ENCODE data around the gene CHTF8. TPM values are rescaled to one million over a fixed set of nuclear protein-coding genes. Genes with fewer than 3 reads are reported as not detected.

The CHTF8 gene
- total RNA-seq, 2 donors from 2014 or later, result 118 to 133 TPM

GRCh38 chr16:69105501-69106361 is 26.7 kb downstream of the CHTF8 start, which contains the start of gene HAS3:
HAS3 (plus strand) TSS chr16:69105653; CDS start chr16:69109396, 3,743 bp downstream.
- peaks cover 30 to 33% of the 10 kb centered on the region in 2 donors for H3K27me3 Mint-ChIP-seq
- no peak within 1 kb of the TSS for H3K27ac Mint-ChIP-seq
- H3K4me3 Mint-ChIP-seq, result peak within 1 kb of the TSS; percentile 76
- peak; percentile 55 to 77 for ATAC-seq
- H3K4me1 Mint-ChIP-seq (ENCODE audit: low read depth in 2 of 2), result peaks cover 6 to 16% of the 10 kb centered on the region in 2 donors
- H3K36me3 Mint-ChIP-seq, result no peaks in the 10 kb centered on the region
- no peaks in the 10 kb centered on the region for H3K9me3 Mint-ChIP-seq
- no peak for DNase-seq (ENCODE audit: low spot score)

GRCh38 chr16:69100071-69100691 is 32.2 kb downstream of the CHTF8 start:
- Mint-ChIP-seq H3K4me3 (no peak overlapping the region), H3K4me1 (ENCODE audit: low read depth in 2 of 2) (peaks cover under 1 to 4% of the 10 kb centered on the region in 2 donors), H3K27me3 (peaks cover 10 to 29% of the 10 kb centered on the region in 2 donors), H3K9me3 (no peaks in the 10 kb centered on the region), H3K27ac (no peak overlapping the region), H3K36me3 (no peaks in the 10 kb centered on the region)
- ATAC-seq (no peak), DNase-seq (ENCODE audit: low spot score) (no peak)

- Mint-ChIP-seq H3K4me1 (ENCODE audit: low read depth in 2 of 2) (no peaks in the 10 kb centered on the region), H3K9me3 (no peaks in the 10 kb centered on the region), H3K27ac (no peak overlapping the region), H3K36me3 (no peaks in the 10 kb centered on the region), H3K4me3 (no peak overlapping the region), H3K27me3 (no peaks in the 10 kb centered on the region)
- ATAC-seq, result no peak
- no peak for DNase-seq (ENCODE audit: low spot score)
Observed at GRCh38 chr16:69095193-69095592, 37.2 kb downstream of the CHTF8 start.

- DNase-seq (ENCODE audit: low spot score), result no peak
- no peaks in the 10 kb centered on the region for H3K9me3 Mint-ChIP-seq
- H3K27ac Mint-ChIP-seq, result no peak overlapping the region
- H3K4me3 Mint-ChIP-seq, result no peak overlapping the region
- H3K36me3 Mint-ChIP-seq, result no peaks in the 10 kb centered on the region
- no peaks in the 10 kb centered on the region for H3K4me1 Mint-ChIP-seq (ENCODE audit: low read depth in 2 of 2)
- no peaks in the 10 kb centered on the region for H3K27me3 Mint-ChIP-seq
- ATAC-seq, result no peak
Observed at GRCh38 chr16:69094501-69094900, 37.9 kb downstream of the CHTF8 start.

GRCh38 chr16:69093974-69094373 is 38.4 kb downstream of the CHTF8 start:
- Mint-ChIP-seq H3K27ac (no peak overlapping the region), H3K27me3 (no peaks in the 10 kb centered on the region), H3K9me3 (no peaks in the 10 kb centered on the region), H3K4me3 (no peak overlapping the region), H3K4me1 (ENCODE audit: low read depth in 2 of 2) (peaks cover 1 to 5% of the 10 kb centered on the region in 2 donors), H3K36me3 (no peaks in the 10 kb centered on the region)
- DNase-seq (ENCODE audit: low spot score), result no peak
- ATAC-seq, result no peak

- no peaks in the 10 kb centered on the region for H3K27me3 Mint-ChIP-seq
- H3K4me3 Mint-ChIP-seq, result no peak overlapping the region
- no peaks in the 10 kb centered on the region for H3K9me3 Mint-ChIP-seq
- DNase-seq (ENCODE audit: low spot score), result no peak
- peak in 1 of 2 donors; percentile 60 for ATAC-seq
- H3K4me1 Mint-ChIP-seq (ENCODE audit: low read depth in 2 of 2), result peaks cover 3 to 12% of the 10 kb centered on the region in 2 donors
- H3K27ac Mint-ChIP-seq, result no peak overlapping the region
- no peaks in the 10 kb centered on the region for H3K36me3 Mint-ChIP-seq
Observed at GRCh38 chr16:69089091-69089910, 43.1 kb downstream of the CHTF8 start.

- no peak for DNase-seq (ENCODE audit: low spot score)
- no peaks in the 10 kb centered on the region for H3K27me3 Mint-ChIP-seq
- H3K27ac Mint-ChIP-seq, result no peak overlapping the region
- H3K36me3 Mint-ChIP-seq, result no peaks in the 10 kb centered on the region
- H3K4me3 Mint-ChIP-seq, result no peak overlapping the region
- no peak for ATAC-seq
- no peaks in the 10 kb centered on the region for H3K9me3 Mint-ChIP-seq
- H3K4me1 Mint-ChIP-seq (ENCODE audit: low read depth in 2 of 2), result peaks cover 3 to 12% of the 10 kb centered on the region in 2 donors
Observed at GRCh38 chr16:69088684-69089083, 43.7 kb downstream of the CHTF8 start.

GRCh38 chr16:69087161-69087581 is 45.2 kb downstream of the CHTF8 start:
- peaks cover 3 to 12% of the 10 kb centered on the region in 2 donors for H3K4me1 Mint-ChIP-seq (ENCODE audit: low read depth in 2 of 2)
- H3K9me3 Mint-ChIP-seq, result no peaks in the 10 kb centered on the region
- no peak for ATAC-seq
- no peak overlapping the region for H3K4me3 Mint-ChIP-seq
- no peaks in the 10 kb centered on the region for H3K27me3 Mint-ChIP-seq
- H3K27ac Mint-ChIP-seq, result no peak overlapping the region
- no peak for DNase-seq (ENCODE audit: low spot score)
- no peaks in the 10 kb centered on the region for H3K36me3 Mint-ChIP-seq

GRCh38 chr16:69085032-69085695 is 47.2 kb downstream of the CHTF8 start:
- Mint-ChIP-seq H3K4me1 (ENCODE audit: low read depth in 2 of 2) (peaks cover 3 to 12% of the 10 kb centered on the region in 2 donors), H3K27me3 (no peaks in the 10 kb centered on the region), H3K4me3 (no peak overlapping the region), H3K27ac (no peak overlapping the region), H3K36me3 (no peaks in the 10 kb centered on the region), H3K9me3 (no peaks in the 10 kb centered on the region)
- DNase-seq (ENCODE audit: low spot score) (no peak), ATAC-seq (no peak)

GRCh38 chr16:69084289-69084688 is 48.1 kb downstream of the CHTF8 start:
- DNase-seq (ENCODE audit: low spot score), result no peak
- H3K27ac Mint-ChIP-seq, result no peak overlapping the region
- H3K36me3 Mint-ChIP-seq, result no peaks in the 10 kb centered on the region
- ATAC-seq, result no peak
- H3K4me3 Mint-ChIP-seq, result no peak overlapping the region
- no peaks in the 10 kb centered on the region for H3K9me3 Mint-ChIP-seq
- H3K27me3 Mint-ChIP-seq, result no peaks in the 10 kb centered on the region
- peaks cover 3 to 10% of the 10 kb centered on the region in 2 donors for H3K4me1 Mint-ChIP-seq (ENCODE audit: low read depth in 2 of 2)

GRCh38 chr16:69083306-69083941 is 49.0 kb downstream of the CHTF8 start:
- no peak overlapping the region for H3K4me3 Mint-ChIP-seq
- ATAC-seq (no peak), DNase-seq (ENCODE audit: low spot score) (no peak)
- no peaks in the 10 kb centered on the region for H3K9me3 Mint-ChIP-seq
- H3K27ac Mint-ChIP-seq, result no peak overlapping the region
- no peaks in the 10 kb centered on the region for H3K36me3 Mint-ChIP-seq
- peaks cover 0 to 1% of the 10 kb centered on the region in 2 donors for H3K4me1 Mint-ChIP-seq (ENCODE audit: low read depth in 2 of 2)
- H3K27me3 Mint-ChIP-seq, result no peaks in the 10 kb centered on the region

GRCh38 chr16:69079697-69080096 is 52.7 kb downstream of the CHTF8 start:
- DNase-seq (ENCODE audit: low spot score) (no peak), ATAC-seq (no peak)
- Mint-ChIP-seq H3K36me3 (no peaks in the 10 kb centered on the region), H3K27me3 (no peaks in the 10 kb centered on the region), H3K4me1 (ENCODE audit: low read depth in 2 of 2) (no peaks in the 10 kb centered on the region), H3K27ac (no peak overlapping the region), H3K9me3 (no peaks in the 10 kb centered on the region), H3K4me3 (no peak overlapping the region)

GRCh38 chr16:69078073-69078472 is 54.3 kb downstream of the CHTF8 start:
- no peaks in the 10 kb centered on the region for H3K27me3 Mint-ChIP-seq
- no peaks in the 10 kb centered on the region for H3K9me3 Mint-ChIP-seq
- no peak for ATAC-seq
- DNase-seq (ENCODE audit: low spot score), result no peak
- no peak overlapping the region for H3K4me3 Mint-ChIP-seq
- H3K27ac Mint-ChIP-seq, result no peak overlapping the region
- no peaks in the 10 kb centered on the region for H3K4me1 Mint-ChIP-seq (ENCODE audit: low read depth in 2 of 2)
- H3K36me3 Mint-ChIP-seq, result no peaks in the 10 kb centered on the region

Data from natural killer cell treated with Interleukin-12 subunit alpha and Interleukin-12 subunit beta and Interleukin-15 and Interleukin-18, amount 100 ng/mL, for 72 hours (primary cell).